HG03097 (cell line): ENCODE results near the gene TRAP1.
"Not testable (repeated sequence)": the region's sequence is repeated elsewhere in the genome, so short reads cannot be mapped to it uniquely, and the experiment has no call there.

Source experiments
- ATAC-seq: cut with Tn5 transposase; IDR thresholded peaks from one replicate; pipeline ENCODE4 v1.9.1; 2021; ENCODE audit not compliant: unreplicated experiment, low FRiP score

The TRAP1 gene

GRCh38 chr16:3714378-3714777 lies 2.9 kb downstream of the TRAP1 start:
- ATAC-seq, result not testable (repeated sequence)

GRCh38 chr16:3713587-3714242 lies 3.6 kb downstream of the TRAP1 start:
- ATAC-seq, result no peak

GRCh38 chr16:3712861-3713372 lies 4.4 kb downstream of the TRAP1 start:
- ATAC-seq, result no peak

- no peak for ATAC-seq
These were observed 10.9 kb downstream of the TRAP1 start for GRCh38 chr16:3706253-3707012.

GRCh38 chr16:3702082-3702481 lies 15.2 kb downstream of the TRAP1 start:
- no peak for ATAC-seq

- no peak for ATAC-seq
These were observed 15.8 kb downstream of the TRAP1 start for GRCh38 chr16:3701531-3701930.

GRCh38 chr16:3698941-3699340 lies 18.4 kb downstream of the TRAP1 start:
- no peak for ATAC-seq

- ATAC-seq, result no peak
These were observed 20.7 kb downstream of the TRAP1 start for GRCh38 chr16:3696425-3697218.

GRCh38 chr16:3695610-3696369 lies 21.5 kb downstream of the TRAP1 start:
- no peak for ATAC-seq

- ATAC-seq, result no peak
These were observed 23.3 kb downstream of the TRAP1 start for GRCh38 chr16:3694051-3694450.

- ATAC-seq, result no peak
These were observed 25.6 kb downstream of the TRAP1 start for GRCh38 chr16:3691761-3692160.

GRCh38 chr16:3690980-3691720 lies 26.2 kb downstream of the TRAP1 start:
- ATAC-seq, result no peak

- no peak for ATAC-seq
These were observed 26.8 kb downstream of the TRAP1 start for GRCh38 chr16:3690470-3690928.

GRCh38 chr16:3689731-3690130 lies 27.6 kb downstream of the TRAP1 start:
- ATAC-seq, result no peak

- ATAC-seq, result no peak
These were observed 29.5 kb downstream of the TRAP1 start for GRCh38 chr16:3687792-3688191.

GRCh38 chr16:3687021-3687420 lies 30.3 kb downstream of the TRAP1 start:
- ATAC-seq, result no peak

GRCh38 chr16:3681206-3681605 lies 36.1 kb downstream of the TRAP1 start:
- no peak for ATAC-seq

- ATAC-seq, result no peak
These were observed 39.3 kb downstream of the TRAP1 start for GRCh38 chr16:3677994-3678393.

- no peak for ATAC-seq
These were observed 41.7 kb downstream of the TRAP1 start for GRCh38 chr16:3675601-3676130.
